H9 (cell line): ENCODE results near the gene MTCL1. TPM values are rescaled to one million over a fixed set of nuclear protein-coding genes. Genes with fewer than 3 reads are reported as not detected.

Experiments used
- DNase-seq: peaks from one replicate; pipeline ENCODE4 v3.0.0-alpha.2; 2017
- H2AFZ ChIP-seq: one replicate; pipeline ENCODE4 v1.6.1; 2013; ENCODE audit warnings: mild to moderate bottlenecking, low read length, control low read depth, moderate library complexity
- H2AK5ac ChIP-seq: 2 replicates; pipeline ENCODE4 v1.6.1; 2013; ENCODE audit warnings: low read length, control low read depth, mixed read lengths; ENCODE audit not compliant: insufficient read length
- H2BK120ac ChIP-seq: one replicate; pipeline ENCODE4 v1.6.1; 2013; ENCODE audit warnings: low read depth, mild to moderate bottlenecking, low read length, control low read depth, inconsistent platforms; ENCODE audit not compliant: poor library complexity, severe bottlenecking
- H2BK12ac ChIP-seq: 2 replicates; pipeline ENCODE4 v1.6.1; 2013; ENCODE audit warnings: low read length, control low read depth, mixed read lengths, low read depth; ENCODE audit not compliant: insufficient read length
- H2BK15ac ChIP-seq: 2 replicates; pipeline ENCODE4 v1.6.1; 2013; ENCODE audit warnings: low read depth, low read length, control low read depth
- H2BK20ac ChIP-seq: one replicate; pipeline ENCODE4 v1.6.1; 2013; ENCODE audit warnings: low read depth, mild to moderate bottlenecking, low read length, control low read depth, inconsistent platforms; ENCODE audit not compliant: poor library complexity, severe bottlenecking
- H2BK5ac ChIP-seq: 2 replicates; pipeline ENCODE4 v1.6.1; 2013; ENCODE audit warnings: low read length, control low read depth, mixed read lengths; ENCODE audit not compliant: insufficient read length
- H3K14ac ChIP-seq: 2 replicates; pipeline ENCODE4 v1.6.1; 2013; ENCODE audit warnings: low read length, control low read depth; ENCODE audit not compliant: insufficient read depth
- H3K18ac ChIP-seq: 2 replicates; pipeline ENCODE4 v1.6.1; 2013; ENCODE audit warnings: low read depth, mild to moderate bottlenecking, mixed read lengths, low read length, control low read depth; ENCODE audit not compliant: insufficient read length
- H3K23ac ChIP-seq: 2 replicates; pipeline ENCODE4 v1.6.1; 2013; ENCODE audit warnings: low read length, control low read depth, mixed read lengths, low read depth; ENCODE audit not compliant: insufficient read length
- H3K23me2 ChIP-seq: 2 replicates; pipeline ENCODE4 v1.6.1; 2013; ENCODE audit warnings: low read depth, mild to moderate bottlenecking, mixed read lengths, low read length, control low read depth; ENCODE audit not compliant: insufficient read length, poor library complexity, severe bottlenecking
- H3K27ac ChIP-seq: 2 replicates; pipeline ENCODE4 v1.5.1; 2013; ENCODE audit warnings: low read length, control low read depth, mixed read lengths, low read depth; ENCODE audit not compliant: insufficient read length
- H3K27me3 ChIP-seq: 2 replicates; pipeline ENCODE4 v1.6.1; 2013; ENCODE audit warnings: low read length, control low read depth, inconsistent platforms; ENCODE audit not compliant: insufficient read depth
- H3K4ac ChIP-seq: 2 replicates; pipeline ENCODE4 v1.6.1; 2013; ENCODE audit warnings: low read depth, mild to moderate bottlenecking, control low read depth, inconsistent platforms, low read length, moderate library complexity
- H3K4me1 ChIP-seq: 2 replicates; pipeline ENCODE4 v1.6.1; 2013; ENCODE audit warnings: low read length, control low read depth, inconsistent platforms; ENCODE audit not compliant: insufficient read depth
- H3K4me2 ChIP-seq: 2 replicates; pipeline ENCODE4 v1.6.1; 2013; ENCODE audit warnings: low read length, control low read depth, mixed read lengths; ENCODE audit not compliant: insufficient read length, insufficient read depth
- H3K56ac ChIP-seq: 2 replicates; pipeline ENCODE4 v1.6.1; 2013; ENCODE audit warnings: low read depth, mild to moderate bottlenecking, mixed read lengths, low read length, control low read depth; ENCODE audit not compliant: insufficient read length
- H3K79me1 ChIP-seq: 2 replicates; pipeline ENCODE4 v1.6.1; 2013; ENCODE audit warnings: low read depth, mild to moderate bottlenecking, moderate library complexity, low read length, control low read depth, inconsistent platforms; ENCODE audit not compliant: insufficient read depth, poor library complexity, severe bottlenecking
- H3K79me2 ChIP-seq: 2 replicates; pipeline ENCODE4 v1.6.1; 2013; ENCODE audit warnings: low read length, control low read depth, inconsistent platforms; ENCODE audit not compliant: insufficient read depth
- H3K9ac ChIP-seq: 2 replicates; pipeline ENCODE4 v1.6.1; 2013; ENCODE audit warnings: low read length, control low read depth, mixed read lengths; ENCODE audit not compliant: insufficient read length; ENCODE audit errors: extremely low read depth
- H3K9me3 ChIP-seq: one replicate; pipeline ENCODE4 v1.6.1; 2013; ENCODE audit warnings: low read depth, low read length, inconsistent platforms; ENCODE audit not compliant: control insufficient read depth
- H3T11ph ChIP-seq: one replicate; pipeline ENCODE4 v1.6.1; 2013; ENCODE audit warnings: mild to moderate bottlenecking, low read length, control low read depth, inconsistent platforms
- H4K20me1 ChIP-seq: one replicate; pipeline ENCODE4 v1.6.1; 2013; ENCODE audit not compliant: control insufficient read depth, insufficient read length, insufficient read depth
- H4K5ac ChIP-seq: 2 replicates; pipeline ENCODE4 v1.6.1; 2013; ENCODE audit warnings: low read depth, mild to moderate bottlenecking, mixed read lengths, low read length, control low read depth; ENCODE audit not compliant: insufficient read length
- H4K8ac ChIP-seq: replicated peaks from 2 replicates; pipeline ENCODE4 v1.6.1; 2013; ENCODE audit warnings: low read length, control low read depth, mixed read lengths, low read depth; ENCODE audit not compliant: insufficient read length
- H4K91ac ChIP-seq: 2 replicates; pipeline ENCODE4 v1.6.1; 2013; ENCODE audit warnings: low read depth, mild to moderate bottlenecking, moderate library complexity, mixed read lengths, low read length, control low read depth; ENCODE audit not compliant: insufficient read length
- H3K27ac Mint-ChIP-seq, 3 experiments: 2 replicates in 2 of 3; 3 replicates in 1 of 3; pipeline ENCODE4 v1.8.0; 2020 to 2021; ENCODE audit warnings: mixed read lengths in 3 of 3, mild to moderate bottlenecking in 1 of 3, moderate library complexity in 1 of 3
- H3K27me3 Mint-ChIP-seq: 2 replicates; pipeline ENCODE4 v1.8.0; 2021; ENCODE audit warnings: low read depth, mild to moderate bottlenecking, moderate library complexity, mixed read lengths
- H3K36me3 Mint-ChIP-seq, 3 experiments: 2 replicates in 2 of 3; 3 replicates in 1 of 3; pipeline ENCODE4 v1.8.0; 2020 to 2021; ENCODE audit warnings: low read depth in 3 of 3, mixed read lengths in 3 of 3; ENCODE audit not compliant: insufficient read depth in 1 of 3
- H3K4me1 Mint-ChIP-seq, 2 experiments: 2 replicates each; pipeline ENCODE4 v1.8.0; 2020; ENCODE audit warnings: mixed read lengths in 2 of 2
- H3K4me3 Mint-ChIP-seq, 2 experiments: 2 replicates in 1 of 2; 3 replicates in 1 of 2; pipeline ENCODE4 v1.8.0; 2020 to 2021; ENCODE audit warnings: mild to moderate bottlenecking in 2 of 2, mixed read lengths in 2 of 2, moderate library complexity in 1 of 2
- H3K9me3 Mint-ChIP-seq, 2 experiments: 2 replicates in 1 of 2; 3 replicates in 1 of 2; pipeline ENCODE4 v1.8.0; 2020; ENCODE audit warnings: mild to moderate bottlenecking in 2 of 2, mixed read lengths in 2 of 2, moderate library complexity in 1 of 2
- CTCF ChIP-seq: fragments of 200-600 bp; sonication (generic); conservative IDR thresholded peaks from 3 replicates; pipeline ENCODE4 v1.8.0; 2021; ENCODE audit warnings: antibody characterized with exemption, mild to moderate bottlenecking
- WGBS: extraction: QIAGEN DNeasy Blood & Tissue Kit; methylation state at CpG from one replicate; pipeline ENCODE4 v1.1.7; 2013; ENCODE audit warnings: missing lambda C conversion rate, low lambda C conversion rate, mixed read lengths; ENCODE audit not compliant: insufficient read length; ENCODE audit errors: extremely low coverage; 5-methylcytosine and 5-hydroxymethylcytosine counted together
- total RNA-seq: library from RNA; stranded (reverse); gene quantifications from 2 replicates; pipeline ENCODE4 v1.2.1, GENCODE V29; 2021

MTCL1 gene
- total RNA-seq, 1 experiment from 2014 or later = 50.7 TPM

- Histone ChIP-seq H3K9me3 (no peaks in the 10 kb centered on the region), H4K8ac (no peak overlapping the region), H3K79me1 (no peaks in the 10 kb centered on the region), H3K79me2 (no peaks in the 10 kb centered on the region), H2BK15ac (no peak overlapping the region), H3K18ac (no peak overlapping the region), H3K4me2 (no peak overlapping the region), H3K4me1 (no peaks in the 10 kb centered on the region), H3K23me2 (no peaks in the 10 kb centered on the region), H2BK120ac (no peak overlapping the region), H4K5ac (no peak overlapping the region), H3K4ac (no peak overlapping the region), H2AFZ (no peak overlapping the region), H3K27ac (no peak overlapping the region), H4K91ac (no peak overlapping the region), H3K9ac (no peak overlapping the region), H3K23ac (no peak overlapping the region), H2BK12ac (no peak overlapping the region), H4K20me1 (no peaks in the 10 kb centered on the region), H3K56ac (no peak overlapping the region), H3K14ac (no peak overlapping the region), H3K27me3 (no peaks in the 10 kb centered on the region), H2BK20ac (no peak overlapping the region), H3T11ph (no peak overlapping the region), H2AK5ac (no peak overlapping the region), H2BK5ac (no peak overlapping the region)
- Mint-ChIP-seq H3K27ac (peak overlapping the region in 1 of 3 experiments; percentile 68; a peak in 1 of 7 replicates), H3K4me3 (no peak overlapping the region), H3K27me3 (no peaks in the 10 kb centered on the region), H3K4me1 (peaks cover 36 to 50% of the 10 kb centered on the region in 2 experiments), H3K36me3 (peaks cover 6 to 40% (median 31%) of the 10 kb centered on the region in 3 experiments; a peak in 6 of 7 replicates), H3K9me3 (no peaks in the 10 kb centered on the region)
- no peak for DNase-seq
- WGBS = no CpG with 5 or more reads among the region's 6 CpGs
- no peak for TF ChIP-seq CTCF
Measured at GRCh38 chr18:8780227-8780626, 74.9 kb downstream of the MTCL1 start.
